ENCODE measurements around the gene DNASE1L3. TPM values are rescaled to one million over a fixed set of nuclear protein-coding genes. Genes with fewer than 3 reads are reported as not detected.
"Not testable (repeated sequence)": the region's sequence is repeated elsewhere in the genome, so short reads cannot be mapped to it uniquely, and the experiment has no call there.

DNASE1L3 gene
- total RNA-seq (under 1 TPM in 1 of 2 donors, not detected in 1; 0.65 TPM), total RNA-seq (0 reads per million in 2 donors)

DNA sequence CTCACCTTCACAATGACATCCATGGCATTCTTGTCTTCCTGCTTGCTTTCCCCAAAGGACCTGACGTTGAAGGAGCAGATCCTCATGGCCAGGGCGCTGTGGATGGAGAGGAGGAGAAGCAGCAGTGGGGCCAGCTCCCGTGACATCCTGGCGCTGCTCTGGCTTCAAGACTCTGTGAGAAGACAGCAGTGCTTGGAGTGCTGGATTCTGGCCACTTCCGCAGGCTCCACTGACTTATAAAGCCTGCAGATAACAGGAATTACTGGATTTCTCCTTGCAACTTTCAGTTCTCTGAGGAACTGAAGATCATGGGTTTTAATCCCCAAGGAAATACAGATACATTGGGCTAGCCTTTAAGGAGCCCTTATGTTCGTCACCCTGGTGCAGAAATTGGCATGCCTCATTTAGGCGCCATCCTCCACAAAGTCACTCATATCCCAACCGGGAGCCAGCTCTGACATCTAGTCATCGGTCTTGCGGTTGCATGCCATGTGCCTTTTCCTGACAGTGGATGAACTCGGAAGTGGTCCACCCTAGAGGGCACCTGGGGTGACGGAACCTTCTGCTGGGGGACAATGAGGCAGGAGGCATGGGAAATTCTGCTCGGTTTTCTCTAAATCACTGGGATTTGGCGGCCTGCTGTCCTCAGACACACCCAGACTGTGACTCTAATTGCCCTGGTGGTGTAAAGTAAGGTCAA is at the start of gene DNASE1L3:
DNASE1L3 (minus strand) TSS at position 212 of the 700 bp plus-strand sequence; CDS start at position 146, 66 bp downstream.
- H3K4me3 Mint-ChIP-seq, result no peak within 1 kb of the TSS
- H3K36me3 Mint-ChIP-seq (ENCODE audit: low read depth), result peaks cover 3% of the 10 kb centered on the region
- ATAC-seq (no peak), DNase-seq (no peak)
- peaks cover 10% of the 10 kb centered on the region for H3K4me1 Mint-ChIP-seq
- H3K27ac Mint-ChIP-seq, result no peak within 1 kb of the TSS
- no peaks in the 10 kb centered on the region for H3K9me3 ChIP-seq (ENCODE audit: control insufficient read depth, low read length, poor library complexity, severe bottlenecking)
- H3K27me3 Mint-ChIP-seq, result peaks cover 45% of the 10 kb centered on the region

DNA sequence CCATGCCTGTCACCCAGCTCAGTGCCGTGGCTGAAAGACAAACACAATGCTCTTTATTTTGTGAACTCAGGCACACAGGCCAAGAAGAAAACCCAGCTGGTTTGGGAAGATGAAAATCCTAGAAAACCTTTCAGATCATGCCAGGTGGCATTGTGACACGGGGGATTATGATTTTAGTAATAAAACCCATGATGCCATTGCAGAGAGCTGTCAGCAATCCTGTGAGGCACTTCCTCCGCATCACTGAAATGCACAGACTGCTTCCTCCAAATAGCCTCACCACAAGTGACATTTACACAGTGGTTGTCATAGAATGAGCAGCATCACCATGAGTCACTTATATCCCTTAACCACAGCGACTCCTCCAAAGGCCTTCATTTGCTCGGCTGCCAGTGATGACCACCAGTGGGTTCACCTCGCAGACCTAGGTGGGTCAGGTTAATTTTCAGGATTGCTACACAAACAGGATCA is 49.5 kb upstream of the DNASE1L3 start:
- no peaks in the 10 kb centered on the region for H3K9me3 ChIP-seq (ENCODE audit: control insufficient read depth, low read length, poor library complexity, severe bottlenecking)
- no peak for DNase-seq
- H3K36me3 Mint-ChIP-seq (ENCODE audit: low read depth), result peaks cover 9% of the 10 kb centered on the region
- ATAC-seq, result no peak
- peaks cover 11% of the 10 kb centered on the region for H3K4me1 Mint-ChIP-seq
- no peak overlapping the region for H3K27ac Mint-ChIP-seq
- no peak overlapping the region for H3K4me3 Mint-ChIP-seq
- no peaks in the 10 kb centered on the region for H3K27me3 Mint-ChIP-seq

DNA sequence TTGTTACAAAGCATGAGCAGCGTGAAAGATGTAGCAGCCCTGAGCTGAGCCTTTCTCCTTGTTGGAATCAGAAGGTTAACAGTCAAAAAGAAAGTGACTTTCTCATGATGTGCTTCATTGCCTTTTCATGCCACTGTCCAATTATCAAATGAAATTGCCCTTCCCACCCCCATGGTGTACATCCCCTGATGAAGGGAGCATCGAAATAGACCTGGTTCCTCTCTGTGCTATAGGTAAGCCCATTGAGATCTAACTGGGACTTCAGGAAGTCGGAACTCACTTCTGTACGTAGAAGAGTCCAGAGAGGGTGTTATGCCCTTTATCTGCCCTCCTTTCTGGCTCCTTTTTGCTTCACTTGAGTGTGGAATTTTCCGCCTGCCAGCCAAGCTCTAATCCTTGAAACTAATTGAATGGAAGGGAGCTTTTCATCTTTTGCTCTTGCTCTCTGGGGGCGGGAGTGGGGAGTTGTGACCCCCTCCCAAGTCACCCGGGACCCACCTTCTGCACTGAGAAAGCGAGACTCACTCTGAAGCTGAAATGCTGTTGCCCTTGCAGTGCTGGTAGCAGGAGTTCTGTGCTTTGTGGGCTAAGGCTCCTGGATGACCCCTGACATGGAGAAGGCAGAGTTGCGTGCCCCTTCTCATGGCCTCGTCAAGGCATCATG is 47.8 kb upstream of the DNASE1L3 start:
- Mint-ChIP-seq H3K4me3 (no peak overlapping the region), H3K4me1 (peaks cover 9% of the 10 kb centered on the region), H3K36me3 (ENCODE audit: low read depth) (peaks cover 9% of the 10 kb centered on the region), H3K27ac (no peak overlapping the region), H3K27me3 (no peaks in the 10 kb centered on the region)
- DNase-seq (no peak), ATAC-seq (no peak)
- no peaks in the 10 kb centered on the region for H3K9me3 ChIP-seq (ENCODE audit: control insufficient read depth, low read length, poor library complexity, severe bottlenecking)

DNA sequence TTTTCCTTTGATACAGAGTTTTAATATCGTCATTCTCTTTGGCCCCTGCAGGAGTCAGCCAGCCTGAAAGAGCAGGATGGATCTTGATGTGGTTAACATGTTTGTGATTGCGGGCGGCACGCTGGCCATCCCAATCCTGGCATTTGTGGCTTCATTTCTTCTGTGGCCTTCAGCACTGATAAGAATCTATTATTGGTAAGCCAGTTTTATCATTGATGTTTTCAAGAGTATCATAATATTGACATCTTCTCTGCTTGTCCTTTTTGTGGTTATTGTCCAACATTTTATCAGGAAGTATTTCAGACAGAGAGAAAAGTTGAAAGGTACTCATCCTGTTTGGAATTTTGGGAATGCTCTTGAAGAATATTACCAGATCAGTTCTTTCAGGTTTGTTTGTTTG is 45.7 kb upstream of the DNASE1L3 start:
- Mint-ChIP-seq H3K27me3 (no peaks in the 10 kb centered on the region), H3K4me1 (peaks cover 8% of the 10 kb centered on the region), H3K4me3 (no peak overlapping the region), H3K36me3 (ENCODE audit: low read depth) (peaks cover 9% of the 10 kb centered on the region), H3K27ac (no peak overlapping the region)
- DNase-seq (no peak), ATAC-seq (no peak)
- H3K9me3 ChIP-seq (ENCODE audit: control insufficient read depth, low read length, poor library complexity, severe bottlenecking), result no peaks in the 10 kb centered on the region

DNA sequence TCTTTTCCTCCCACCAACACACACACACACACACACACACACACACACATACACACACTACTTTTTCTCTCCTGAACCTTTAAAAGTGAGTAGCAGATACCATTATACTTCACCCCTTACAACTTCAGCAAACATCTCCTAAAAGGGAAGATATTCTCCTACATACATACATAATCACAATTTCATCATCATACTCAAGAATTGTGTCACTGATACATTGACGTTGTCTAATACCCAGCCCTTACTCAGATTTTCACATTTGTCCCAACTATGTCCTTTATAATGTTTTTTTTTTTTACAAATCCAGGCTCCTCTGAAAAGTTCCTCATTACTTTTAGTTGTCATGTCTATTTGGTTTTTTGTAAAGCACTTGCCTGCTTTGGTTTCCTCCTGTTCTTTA is 45.3 kb upstream of the DNASE1L3 start:
- peaks cover 9% of the 10 kb centered on the region for H3K36me3 Mint-ChIP-seq (ENCODE audit: low read depth)
- ATAC-seq, result no peak

GRCh38 chr3:58254144-58254543 is 43.4 kb upstream of the DNASE1L3 start:
- Mint-ChIP-seq H3K27me3 (no peaks in the 10 kb centered on the region), H3K27ac (no peak overlapping the region), H3K4me1 (peaks cover 9% of the 10 kb centered on the region), H3K36me3 (ENCODE audit: low read depth) (peaks cover 10% of the 10 kb centered on the region), H3K4me3 (no peak overlapping the region)
- H3K9me3 ChIP-seq (ENCODE audit: control insufficient read depth, low read length, poor library complexity, severe bottlenecking), result no peaks in the 10 kb centered on the region
- DNase-seq, result no peak
- ATAC-seq, result no peak

More for the DNA sequence above, 45.3 kb upstream of the DNASE1L3 start:
- no peak overlapping the region for H3K27ac Mint-ChIP-seq
- H3K4me3 Mint-ChIP-seq, result no peak overlapping the region
- peaks cover 8% of the 10 kb centered on the region for H3K4me1 Mint-ChIP-seq
- H3K27me3 Mint-ChIP-seq, result no peaks in the 10 kb centered on the region
- DNase-seq, result no peak
- H3K9me3 ChIP-seq (ENCODE audit: control insufficient read depth, low read length, poor library complexity, severe bottlenecking), result no peaks in the 10 kb centered on the region

- Mint-ChIP-seq H3K27ac (no peak overlapping the region), H3K27me3 (no peaks in the 10 kb centered on the region), H3K4me1 (peaks cover 9% of the 10 kb centered on the region), H3K36me3 (ENCODE audit: low read depth) (peaks cover 8% of the 10 kb centered on the region), H3K4me3 (no peak overlapping the region)
- H3K9me3 ChIP-seq (ENCODE audit: control insufficient read depth, low read length, poor library complexity, severe bottlenecking), result no peaks in the 10 kb centered on the region
- ATAC-seq (no peak), DNase-seq (no peak)
These were observed 40.9 kb upstream of the DNASE1L3 start for GRCh38 chr3:58251631-58252035.

GRCh38 chr3:58250093-58250707 is 39.4 kb upstream of the DNASE1L3 start:
- H3K9me3 ChIP-seq (ENCODE audit: control insufficient read depth, low read length, poor library complexity, severe bottlenecking), result no peaks in the 10 kb centered on the region
- ATAC-seq (no peak), DNase-seq (no peak)
- Mint-ChIP-seq H3K27ac (no peak overlapping the region), H3K36me3 (ENCODE audit: low read depth) (peaks cover 4% of the 10 kb centered on the region), H3K4me3 (no peak overlapping the region), H3K27me3 (no peaks in the 10 kb centered on the region), H3K4me1 (peaks cover 5% of the 10 kb centered on the region)

- no peak for ATAC-seq
- peaks cover 4% of the 10 kb centered on the region for H3K36me3 Mint-ChIP-seq (ENCODE audit: low read depth)
These were observed 38.8 kb upstream of the DNASE1L3 start for GRCh38 chr3:58249358-58250092.

GRCh38 chr3:58246148-58247047 is 35.6 kb upstream of the DNASE1L3 start:
- H3K27me3 Mint-ChIP-seq, result no peaks in the 10 kb centered on the region

More at GRCh38 chr3:58249358-58250092, 38.8 kb upstream of the DNASE1L3 start:
- no peak for DNase-seq
- no peak overlapping the region for H3K27ac Mint-ChIP-seq
- peaks cover 5% of the 10 kb centered on the region for H3K4me1 Mint-ChIP-seq
- H3K4me3 Mint-ChIP-seq, result no peak overlapping the region
- no peaks in the 10 kb centered on the region for H3K27me3 Mint-ChIP-seq
- no peaks in the 10 kb centered on the region for H3K9me3 ChIP-seq (ENCODE audit: control insufficient read depth, low read length, poor library complexity, severe bottlenecking)

DNA sequence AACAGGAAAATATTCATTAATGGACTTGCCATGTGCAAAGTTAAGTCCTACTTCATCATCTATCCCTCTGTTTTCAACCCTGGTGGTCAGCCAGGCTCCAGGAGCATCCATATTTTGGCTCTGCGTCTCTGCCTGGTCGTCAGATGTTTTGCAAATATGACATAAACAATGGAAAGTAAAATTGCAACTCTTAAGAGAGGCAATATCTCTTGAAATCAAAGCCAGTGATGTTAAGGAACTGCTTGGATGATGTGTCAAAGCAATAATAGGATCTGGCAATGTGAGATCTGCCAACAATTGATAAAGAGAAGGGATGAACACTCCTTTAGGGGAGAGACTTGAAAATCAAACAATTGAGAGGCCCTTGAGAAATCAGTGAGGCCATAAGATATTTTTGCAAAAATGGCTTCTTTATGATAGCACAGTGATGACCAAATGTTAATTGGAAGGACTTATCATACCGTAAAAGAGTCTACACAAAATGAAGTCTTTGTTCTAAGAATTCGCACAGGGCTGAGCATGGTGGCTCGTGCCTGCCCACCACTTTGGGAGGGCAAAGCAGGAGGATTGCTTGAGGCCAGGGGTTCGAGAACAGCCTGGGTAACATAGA is 33.3 kb upstream of the DNASE1L3 start:
- peaks cover 5% of the 10 kb centered on the region for H3K4me1 Mint-ChIP-seq
- H3K4me3 Mint-ChIP-seq, result no peak overlapping the region
- no peaks in the 10 kb centered on the region for H3K36me3 Mint-ChIP-seq (ENCODE audit: low read depth)
- DNase-seq (no peak), ATAC-seq (no peak)
- no peaks in the 10 kb centered on the region for H3K27me3 Mint-ChIP-seq
- no peak overlapping the region for H3K27ac Mint-ChIP-seq
- H3K9me3 ChIP-seq (ENCODE audit: control insufficient read depth, low read length, poor library complexity, severe bottlenecking), result no peaks in the 10 kb centered on the region

More at GRCh38 chr3:58246148-58247047, 35.6 kb upstream of the DNASE1L3 start:
- peaks cover 4% of the 10 kb centered on the region for H3K36me3 Mint-ChIP-seq (ENCODE audit: low read depth)
- H3K27ac Mint-ChIP-seq, result no peak overlapping the region
- H3K4me1 Mint-ChIP-seq, result peaks cover 8% of the 10 kb centered on the region
- no peaks in the 10 kb centered on the region for H3K9me3 ChIP-seq (ENCODE audit: control insufficient read depth, low read length, poor library complexity, severe bottlenecking)
- H3K4me3 Mint-ChIP-seq, result no peak overlapping the region
- no peak for ATAC-seq
- no peak for DNase-seq

DNA sequence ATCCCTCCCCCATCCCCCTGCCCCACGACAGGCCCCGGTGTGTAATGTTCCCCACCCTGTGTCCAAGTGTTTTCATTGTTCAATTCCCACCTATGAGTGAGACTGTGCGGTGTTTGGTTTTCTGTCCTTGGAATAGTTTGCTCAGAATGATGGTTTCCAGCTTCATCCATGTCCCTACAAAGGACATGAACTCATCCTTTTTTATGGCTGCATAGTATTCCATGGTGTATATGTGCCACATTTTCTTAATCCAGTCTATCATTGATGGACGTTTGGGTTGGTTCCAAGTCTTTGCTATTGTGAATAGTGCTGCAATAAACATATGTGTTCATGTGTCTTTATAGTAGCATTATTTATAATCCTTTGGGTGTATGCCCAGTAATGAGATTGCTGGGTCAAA is 32.1 kb upstream of the DNASE1L3 start:
- not testable (repeated sequence) for H3K36me3 Mint-ChIP-seq (ENCODE audit: low read depth); ATAC-seq; H3K4me3 Mint-ChIP-seq; DNase-seq; H3K27me3 Mint-ChIP-seq; H3K27ac Mint-ChIP-seq; H3K9me3 ChIP-seq (ENCODE audit: control insufficient read depth, low read length, poor library complexity, severe bottlenecking)
- H3K4me1 Mint-ChIP-seq, result peaks cover 11% of the 10 kb centered on the region
